AG09309 (cell line): Measurements from ENCODE around the gene ZNF543.
A peak's percentile ranks its signal among the peaks of the same experiment; 100 is the strongest.

Experiments
- DNase-seq: peaks from one replicate; pipeline ENCODE4 v3.0.0-alpha.2; 2010; ENCODE audit warnings: low read depth
- H3K4me3 ChIP-seq: 2 replicates; pipeline ENCODE4 v1.5.1; 2011; ENCODE audit warnings: mild to moderate bottlenecking, low read depth, low read length, moderate library complexity; ENCODE audit not compliant: control insufficient read depth
- CTCF ChIP-seq: IDR thresholded peaks from 2 replicates; pipeline ENCODE4 v1.5.1; 2011; ENCODE audit warnings: mild to moderate bottlenecking, low read depth, low read length, inconsistent platforms; ENCODE audit not compliant: insufficient read depth, control insufficient read depth; ENCODE audit errors: missing control alignments

Gene ZNF543

GRCh38 chr19:57280962-57281400 is 39.3 kb upstream of the ZNF543 start:
- peak overlapping the region; percentile 84 for H3K4me3 ChIP-seq
- no peak for TF ChIP-seq CTCF
- no peak for DNase-seq

DNA sequence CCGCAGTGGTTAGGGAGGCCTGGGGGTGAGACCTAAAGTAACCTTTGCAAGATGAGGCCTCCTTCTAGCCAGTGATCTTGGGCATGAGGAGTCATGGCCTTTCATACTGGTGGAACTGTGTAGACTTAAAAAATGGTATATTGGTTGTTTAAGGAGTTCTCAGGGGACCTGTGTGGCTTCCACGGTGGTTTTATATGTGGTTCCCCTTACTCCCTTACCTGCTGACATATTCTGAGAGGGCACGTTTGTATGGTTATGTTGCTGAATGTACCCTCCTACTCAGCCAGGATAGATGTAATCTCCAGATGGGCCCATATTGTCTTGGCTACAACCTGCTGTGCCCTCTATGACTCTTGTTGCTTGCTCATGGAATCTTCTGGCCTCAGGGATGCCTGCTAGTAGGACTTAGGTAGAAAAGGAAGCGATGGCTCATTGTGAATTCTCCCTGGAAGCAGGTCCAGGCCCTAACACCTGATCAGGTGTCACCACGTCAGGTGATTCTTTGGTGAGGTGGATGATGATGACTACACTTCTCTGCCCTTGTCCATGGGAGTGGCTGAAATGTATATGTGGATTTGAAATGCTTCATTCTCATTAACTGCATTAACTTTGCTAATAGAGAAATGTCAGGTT is 38.1 kb upstream of the ZNF543 start:
- DNase-seq, result no peak
- H3K4me3 ChIP-seq, result no peak overlapping the region; the same call in 1 of the 2 replicates
- no peak for TF ChIP-seq CTCF

- no peak overlapping the region for H3K4me3 ChIP-seq
- DNase-seq, result no peak
- no peak for TF ChIP-seq CTCF
Measured at GRCh38 chr19:57288373-57288772, 31.9 kb upstream of the ZNF543 start.

- H3K4me3 ChIP-seq, result no peak overlapping the region
- no peak for DNase-seq
- no peak for TF ChIP-seq CTCF
Measured at GRCh38 chr19:57290970-57291369, 29.3 kb upstream of the ZNF543 start.

DNA sequence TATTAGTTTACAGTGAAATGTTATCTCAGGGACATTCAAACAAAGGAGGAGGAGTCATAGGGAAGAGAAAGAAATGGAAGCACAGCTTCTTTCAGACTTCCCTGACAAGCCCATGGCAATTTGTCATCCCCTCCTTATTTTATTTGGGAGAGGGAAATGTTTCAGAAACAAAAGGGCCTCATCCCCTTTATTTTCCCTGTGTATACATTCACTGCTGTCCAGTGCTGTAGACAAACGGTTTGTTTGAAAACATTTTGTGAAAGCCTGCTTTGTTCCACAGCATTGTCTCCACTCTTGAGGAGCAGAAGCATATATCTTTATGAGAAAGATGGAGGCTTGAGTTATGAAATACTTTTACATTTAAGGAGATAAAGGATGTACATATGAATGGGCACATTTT is 27.7 kb upstream of the ZNF543 start:
- no peak overlapping the region for H3K4me3 ChIP-seq
- no peak for TF ChIP-seq CTCF

DNA sequence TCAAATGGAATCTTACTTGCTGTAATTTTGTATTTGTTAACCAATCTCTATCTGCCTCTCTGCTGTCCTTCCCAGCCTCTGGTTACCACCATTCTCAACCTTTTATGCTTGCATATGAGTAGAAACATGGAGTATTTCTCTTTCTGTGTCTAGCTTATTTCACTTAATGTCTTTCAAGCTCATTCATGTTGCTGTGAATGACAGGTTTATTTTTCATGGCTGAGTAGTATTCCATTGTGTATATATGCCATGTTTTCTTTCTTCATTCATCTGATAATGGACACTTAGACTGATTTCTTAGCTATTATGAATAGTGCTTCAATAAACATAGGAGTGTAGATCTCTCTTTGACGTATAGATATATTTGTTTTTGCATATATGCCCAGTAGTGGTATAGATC is 26.6 kb upstream of the ZNF543 start:
- no peak for TF ChIP-seq CTCF
- DNase-seq, result no peak
- H3K4me3 ChIP-seq, result no peak overlapping the region

More for the DNA sequence above, 27.7 kb upstream of the ZNF543 start:
- DNase-seq, result no peak
